Activated naive CD8-positive, alpha-beta T cell treated with anti-CD3 and anti-CD28 coated beads, Interleukin-2, amount 50 U/mL, for 16 hours (primary cell): Measurements from ENCODE around the gene TH.

Experiments
- DNase-seq: peaks from one replicate; pipeline ENCODE4 v3.0.0-alpha.2; 2020; ENCODE audit warnings: low read depth, low spot score

The TH gene

DNA sequence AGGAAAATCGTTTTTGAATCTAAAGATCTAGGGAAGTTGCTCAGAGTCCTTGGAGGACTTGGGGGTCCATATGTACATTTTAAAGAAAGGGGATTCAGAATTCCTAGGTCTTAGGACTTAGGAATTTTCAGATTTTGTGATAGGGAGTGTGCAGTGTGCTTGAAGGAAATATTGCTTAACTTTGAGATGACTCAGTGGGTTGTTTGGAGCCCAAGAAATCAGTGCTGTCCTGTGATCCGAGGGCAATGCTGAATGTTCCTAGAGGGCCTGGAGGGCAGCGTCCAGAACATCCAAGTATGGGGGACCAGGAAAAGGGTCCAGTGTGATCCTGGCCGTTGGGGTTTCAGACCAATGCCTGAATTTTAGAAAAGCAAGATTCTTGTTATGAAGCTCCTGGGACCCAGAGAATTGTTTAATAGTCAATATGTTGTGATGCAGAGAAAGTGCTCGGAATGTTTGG lies 29.3 kb downstream of the TH start:
- no peak for DNase-seq

DNA sequence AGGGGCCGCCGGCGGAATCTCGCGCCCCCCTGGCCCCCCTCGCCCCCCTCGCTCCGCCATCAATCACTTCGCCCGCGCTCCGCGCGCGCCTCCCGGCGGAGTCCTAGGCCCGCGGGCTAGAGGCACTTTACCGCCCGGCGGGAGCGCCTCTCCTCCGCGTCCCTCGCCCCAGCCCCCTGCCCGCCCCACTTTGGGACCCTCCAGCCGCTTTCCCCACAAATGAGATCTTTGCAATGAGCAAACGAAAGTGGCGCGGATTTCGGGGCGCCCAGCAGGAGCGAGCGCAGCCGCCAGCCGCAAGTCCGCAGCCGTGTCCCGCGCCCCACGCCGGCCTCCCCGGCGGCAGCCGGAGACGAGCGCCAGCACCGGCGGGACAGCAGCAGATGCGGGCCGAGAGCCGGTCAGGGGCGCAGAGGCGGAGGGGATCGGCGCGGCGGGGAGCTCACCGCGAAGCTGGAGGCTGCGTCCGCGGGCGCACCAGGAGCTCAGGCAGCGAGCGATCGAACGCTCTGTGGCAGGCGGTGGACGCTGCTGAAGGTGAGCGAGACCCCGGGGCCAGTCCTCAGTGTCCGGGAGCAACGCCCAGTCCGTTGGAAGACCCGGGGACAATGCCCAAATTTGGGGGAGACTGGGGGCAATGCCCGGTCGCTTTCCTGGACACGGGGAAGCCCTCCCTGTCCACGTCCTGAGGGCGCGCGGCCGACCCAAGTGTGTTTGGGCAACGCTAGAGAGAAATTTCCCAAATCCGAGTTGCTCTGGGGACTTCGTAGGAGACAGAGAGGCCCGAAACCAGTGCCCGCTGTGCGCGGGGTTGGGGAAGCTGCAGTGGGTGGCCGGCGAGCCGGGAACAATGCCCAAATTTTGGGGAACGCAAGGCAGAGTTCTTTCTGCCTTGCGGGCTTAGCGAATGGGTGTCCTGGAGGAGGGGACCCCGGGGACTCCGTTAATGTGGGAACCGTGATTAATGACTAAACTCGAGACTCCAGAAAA lies 30.9 kb downstream of the TH start:
- no peak for DNase-seq

DNA sequence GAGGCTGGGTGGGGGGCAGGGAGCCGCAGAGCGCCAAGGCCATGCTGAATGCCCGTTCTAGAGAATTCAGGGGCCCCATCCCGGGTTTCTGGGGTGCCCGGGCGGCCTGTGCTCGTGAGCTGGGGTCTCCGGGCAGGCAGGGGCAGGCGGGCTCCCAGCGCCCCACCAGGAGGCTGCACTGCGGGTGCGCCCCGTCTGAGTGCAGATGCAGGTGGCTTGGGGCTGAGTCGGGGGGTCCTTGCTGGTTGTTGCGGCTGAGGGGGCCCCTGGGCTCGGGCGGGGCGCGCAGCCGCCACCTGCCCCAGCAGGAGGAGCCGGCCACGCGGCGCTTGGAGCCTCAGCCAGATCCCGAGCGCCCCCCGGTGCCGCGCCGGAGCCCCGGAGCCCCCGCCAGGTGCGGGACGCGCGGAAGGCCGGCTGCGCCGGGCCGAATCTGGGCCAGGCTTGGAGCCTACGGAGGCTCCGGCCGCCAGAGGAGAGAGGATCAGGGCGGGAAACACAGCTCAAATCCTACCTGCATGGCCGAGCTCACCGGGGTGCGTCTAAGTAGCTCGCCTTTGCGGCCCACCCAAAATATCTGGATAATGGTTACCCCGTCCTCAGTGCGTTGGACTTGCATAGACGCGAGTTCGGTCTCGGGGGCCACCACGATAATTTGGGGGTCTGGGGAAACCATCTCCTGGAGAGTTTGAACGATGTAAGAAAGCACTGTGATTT lies 31.8 kb downstream of the TH start:
- no peak for DNase-seq

DNA sequence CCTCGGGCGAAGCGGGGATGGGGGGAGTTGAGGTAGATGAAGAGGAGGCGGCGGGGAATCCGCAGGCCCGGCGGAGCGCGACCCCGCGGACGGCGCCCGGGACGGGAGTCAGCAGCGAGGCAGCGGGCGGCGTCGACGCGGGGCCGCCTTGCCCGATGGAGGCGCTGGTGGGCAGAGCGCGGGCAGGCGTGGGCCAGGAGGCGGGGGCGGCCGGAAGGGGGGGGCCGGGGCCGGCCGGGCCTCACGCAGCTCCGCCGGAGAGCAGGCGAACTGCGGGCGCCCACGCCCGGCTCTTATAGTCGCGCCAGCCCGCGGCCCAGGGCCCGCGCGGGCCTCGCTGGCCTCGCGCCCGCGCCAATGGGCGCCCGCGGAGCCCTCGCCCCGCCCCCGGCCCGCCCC lies 32.5 kb downstream of the TH start, which contains the start of gene IGF2:
IGF2 (minus strand) TSS at position 267 of the 399 bp plus-strand sequence. CDS start 3,866 bp downstream, outside the sequence.
- no peak for DNase-seq

DNA sequence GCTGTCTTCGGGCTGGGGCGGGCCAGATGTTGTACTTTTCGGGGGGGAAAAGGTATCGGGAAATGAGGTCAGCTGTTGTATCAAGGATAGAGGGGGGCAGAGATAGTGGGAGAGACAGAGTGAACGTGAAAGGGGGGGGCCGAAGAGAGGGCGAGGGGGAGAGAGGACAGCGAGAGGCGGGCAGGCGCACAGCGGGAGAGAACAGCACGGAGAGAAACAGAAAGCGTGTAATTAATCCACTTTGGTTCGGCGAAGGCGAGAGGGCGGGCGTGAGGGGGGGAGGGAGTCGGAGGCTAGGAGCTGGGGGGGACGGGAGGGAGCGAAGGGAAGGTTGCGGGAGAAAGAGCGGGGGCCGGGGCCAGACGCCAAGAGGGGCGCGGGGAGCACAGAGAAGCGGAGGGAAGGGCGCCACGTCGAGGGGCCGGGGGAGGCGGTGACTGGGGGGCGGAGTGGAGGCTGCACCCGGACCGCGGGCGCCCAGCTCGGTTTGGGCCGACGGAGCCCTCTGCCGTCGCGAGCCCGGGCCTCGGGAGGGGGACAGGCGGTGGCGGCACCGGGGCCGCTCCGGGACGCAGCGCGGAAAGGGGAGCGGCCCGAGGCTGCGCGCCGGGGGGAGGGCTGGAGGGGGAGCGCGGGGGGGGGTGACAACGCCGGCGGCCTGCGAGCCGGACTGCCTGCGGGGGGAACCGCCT lies 33.0 kb downstream of the TH start:
- no peak for DNase-seq

DNA sequence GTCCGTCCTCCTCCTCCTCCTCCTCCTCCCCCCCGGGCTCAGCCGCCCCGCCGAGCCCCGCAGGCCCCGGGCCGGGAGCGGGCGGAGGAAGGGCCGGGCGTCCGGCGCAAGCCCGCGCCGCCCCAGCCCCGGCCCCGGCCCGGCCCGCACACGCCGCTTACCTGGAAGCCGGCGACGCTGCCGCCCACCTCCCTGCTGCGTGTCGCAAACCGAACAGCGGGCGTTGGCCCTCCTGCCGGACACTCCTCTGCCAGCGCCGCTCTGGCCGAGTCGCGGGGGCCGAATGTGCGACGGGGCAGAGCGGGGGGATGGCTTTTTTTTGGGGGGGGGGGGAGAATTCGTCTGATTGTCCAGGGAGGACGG lies 33.6 kb downstream of the TH start:
- DNase-seq, result no peak

DNA sequence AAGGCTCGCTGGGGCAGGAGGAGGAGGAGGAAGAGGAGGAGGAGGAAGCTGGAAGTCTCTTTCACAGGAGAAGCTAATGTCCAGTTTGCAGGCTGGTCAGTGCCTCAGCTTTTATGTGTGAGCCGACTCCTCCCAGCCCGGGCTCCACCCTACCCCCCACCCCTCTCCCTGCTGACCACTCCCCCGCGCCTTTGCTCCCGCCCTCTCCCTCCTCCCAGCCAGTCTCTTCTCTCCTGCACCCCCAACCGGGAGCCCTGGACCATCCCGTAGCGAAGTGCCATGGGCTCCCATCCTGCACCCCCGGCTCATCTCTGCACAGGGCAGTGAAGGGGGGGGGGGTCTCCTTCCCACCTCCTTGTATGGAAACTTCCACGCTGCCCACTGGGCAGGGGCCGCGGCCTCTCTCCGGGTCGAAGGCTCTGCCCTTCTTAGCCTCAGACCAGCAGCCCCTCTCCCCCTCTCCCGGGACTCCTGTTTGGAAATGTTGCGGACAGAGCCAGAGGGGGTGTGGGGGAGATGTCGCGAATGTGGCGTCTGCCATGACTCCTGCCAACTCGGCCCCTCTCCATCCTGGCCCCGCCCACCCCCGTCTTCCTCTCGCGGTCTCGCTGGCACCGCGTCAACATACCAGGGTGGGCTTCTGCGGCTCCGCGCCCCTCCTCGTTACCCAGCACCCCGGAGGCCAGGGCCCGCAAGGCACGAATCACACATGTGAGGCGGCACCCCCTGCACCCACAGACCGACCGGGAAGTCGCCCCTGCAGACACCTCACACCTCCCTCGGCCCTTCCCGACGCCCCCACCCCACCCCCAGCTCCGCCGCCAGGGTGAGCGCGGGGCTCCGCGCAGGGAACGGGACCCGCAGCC lies 34.2 kb downstream of the TH start:
- no peak for DNase-seq

DNA sequence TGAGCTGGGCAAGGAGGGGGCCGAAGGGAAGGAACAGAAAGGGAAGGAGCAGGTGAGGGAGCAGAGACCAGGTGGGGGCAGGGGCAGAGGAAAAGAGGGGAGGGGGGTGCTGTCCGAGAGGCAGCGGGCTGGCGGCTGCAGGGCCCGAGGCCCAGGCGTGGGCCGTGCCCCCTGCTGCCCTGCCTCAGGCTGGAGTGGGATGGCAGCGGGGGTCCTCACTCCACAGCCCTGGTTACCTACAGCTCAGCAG lies 34.7 kb downstream of the TH start:
- no peak for DNase-seq

DNA sequence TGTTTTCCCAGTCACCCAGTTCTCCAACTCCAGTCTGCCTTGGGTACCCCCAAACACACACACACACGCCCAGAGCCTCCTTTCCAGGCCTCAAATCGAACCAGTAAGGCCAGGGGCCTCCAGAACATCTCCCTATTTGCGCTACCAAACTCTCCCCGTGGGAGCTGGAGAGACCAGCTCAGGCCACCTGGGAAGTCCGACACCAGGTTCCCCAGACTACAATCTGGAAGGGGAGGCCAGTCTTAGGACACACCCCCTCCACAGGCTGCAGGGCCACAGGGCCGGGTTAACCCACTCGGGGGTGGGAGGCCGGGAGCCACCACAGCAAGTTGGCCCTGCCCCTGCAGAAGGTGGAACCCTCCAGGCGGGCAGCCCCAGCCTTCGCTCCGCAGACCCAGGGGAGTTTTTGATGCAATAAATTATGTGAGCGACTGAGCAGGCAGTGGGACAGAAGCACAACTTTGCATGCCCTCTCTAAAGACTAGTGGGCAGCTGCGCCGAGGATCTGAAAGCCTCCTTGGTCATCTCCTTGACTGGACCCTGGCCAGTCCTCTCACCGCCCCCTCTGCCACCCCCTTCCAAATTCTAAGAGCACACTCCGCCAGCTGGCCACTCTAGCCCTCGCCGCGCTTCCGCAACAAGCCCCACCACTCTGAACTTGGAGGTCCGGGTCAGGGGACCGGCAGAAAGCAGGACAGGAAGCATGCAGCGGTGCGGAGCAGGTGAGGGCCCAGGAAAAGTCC lies 35.2 kb downstream of the TH start:
- no peak for DNase-seq

DNA sequence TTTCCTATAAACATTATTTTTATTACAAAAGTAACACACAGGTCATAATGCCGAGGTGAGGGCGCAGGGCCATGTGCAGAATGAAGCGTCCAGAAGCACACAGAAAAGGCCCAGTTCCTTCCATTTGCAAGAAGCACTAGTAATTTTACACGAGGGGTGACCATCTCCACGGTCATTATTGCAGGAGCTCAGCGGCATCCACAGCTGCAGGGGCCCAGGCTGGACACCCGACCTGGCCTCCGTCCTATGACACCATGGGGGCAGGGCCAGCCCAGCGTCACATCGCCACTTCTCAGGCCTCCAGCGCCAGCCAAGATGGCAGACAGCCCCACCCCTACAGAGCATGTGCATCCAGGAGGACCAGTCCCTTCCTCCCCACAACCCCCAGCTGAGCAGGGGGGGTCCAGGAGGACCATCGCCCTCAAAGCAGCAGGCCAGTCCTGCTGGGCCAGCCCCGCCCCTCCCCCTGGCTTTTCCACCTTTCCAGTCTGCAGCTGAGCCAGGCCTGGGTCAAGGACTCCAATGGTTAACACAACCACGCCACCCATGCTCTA lies 35.9 kb downstream of the TH start:
- no peak for DNase-seq

DNA sequence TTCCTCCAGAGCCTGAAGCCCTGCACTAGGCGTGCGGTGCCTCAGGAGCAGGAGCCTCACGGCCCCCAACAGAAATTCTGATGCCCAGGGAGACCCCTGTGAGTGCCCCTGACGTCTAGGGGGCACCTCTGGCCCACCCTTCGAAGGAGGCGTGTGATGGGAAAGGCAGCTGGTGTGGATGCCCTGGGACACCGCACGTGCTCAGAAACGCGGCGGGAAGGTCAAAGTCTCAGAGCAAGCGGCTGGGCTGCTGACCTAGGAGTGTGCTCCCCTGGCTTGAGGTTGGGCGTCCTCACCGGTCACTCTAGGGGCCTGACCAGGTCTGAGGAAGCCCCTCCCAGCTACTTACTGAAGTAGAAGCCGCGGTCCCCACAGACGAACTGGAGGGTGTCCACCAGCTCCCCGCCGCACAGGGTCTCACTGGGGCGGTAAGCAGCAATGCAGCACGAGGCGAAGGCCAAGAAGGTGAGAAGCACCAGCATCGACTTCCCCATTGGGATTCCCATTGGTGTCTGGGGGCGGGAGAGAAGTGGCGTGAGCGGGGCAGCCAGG lies 36.5 kb downstream of the TH start:
- no peak for DNase-seq

DNA sequence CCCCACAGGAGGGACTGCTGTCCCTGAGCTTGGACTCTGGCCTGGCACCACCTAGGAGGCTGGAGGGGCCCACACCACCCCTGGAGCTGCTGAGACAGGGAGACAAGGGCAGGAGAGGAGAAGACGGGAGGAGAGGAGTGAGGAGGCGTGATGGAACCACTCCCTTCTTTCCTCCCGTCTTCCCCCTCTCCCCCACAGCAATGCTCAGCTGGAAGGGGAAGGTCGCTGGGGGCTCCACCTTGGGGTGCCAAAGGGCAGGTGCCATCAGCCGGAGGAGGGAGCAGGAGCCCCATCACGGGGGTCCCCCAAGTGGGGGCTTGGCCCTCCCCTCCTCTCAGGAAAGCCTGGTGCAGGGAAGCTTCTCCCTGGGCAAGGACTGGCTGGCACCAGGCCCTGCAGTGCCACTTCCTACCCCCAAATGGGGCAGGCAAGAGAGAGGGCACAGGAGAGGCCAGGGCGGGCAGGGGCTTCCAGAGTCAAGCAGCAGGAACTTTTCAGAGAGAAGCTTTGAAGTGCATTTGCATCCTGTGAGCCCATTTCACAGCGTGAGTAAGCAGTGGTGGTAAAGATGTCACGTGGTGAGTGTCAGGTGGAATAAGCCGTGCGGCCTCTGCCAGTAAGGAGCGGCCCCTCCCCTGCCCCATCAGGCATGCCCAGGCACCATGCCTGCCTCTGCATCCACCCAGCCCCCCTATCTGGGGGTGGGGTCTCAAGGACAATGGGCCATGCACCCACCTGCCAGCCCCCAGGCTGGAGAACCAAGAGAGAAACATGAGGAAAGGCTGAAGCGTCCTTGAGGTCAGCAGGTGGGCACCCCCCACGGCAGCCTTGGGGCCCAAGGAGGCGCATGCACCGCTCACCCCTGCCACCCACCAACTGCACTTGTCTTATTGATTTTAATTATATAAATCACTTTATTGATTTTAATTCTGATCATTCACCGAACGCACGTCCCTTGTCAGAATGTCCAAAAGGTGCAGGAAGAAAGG lies 37.3 kb downstream of the TH start:
- DNase-seq, result no peak

DNA sequence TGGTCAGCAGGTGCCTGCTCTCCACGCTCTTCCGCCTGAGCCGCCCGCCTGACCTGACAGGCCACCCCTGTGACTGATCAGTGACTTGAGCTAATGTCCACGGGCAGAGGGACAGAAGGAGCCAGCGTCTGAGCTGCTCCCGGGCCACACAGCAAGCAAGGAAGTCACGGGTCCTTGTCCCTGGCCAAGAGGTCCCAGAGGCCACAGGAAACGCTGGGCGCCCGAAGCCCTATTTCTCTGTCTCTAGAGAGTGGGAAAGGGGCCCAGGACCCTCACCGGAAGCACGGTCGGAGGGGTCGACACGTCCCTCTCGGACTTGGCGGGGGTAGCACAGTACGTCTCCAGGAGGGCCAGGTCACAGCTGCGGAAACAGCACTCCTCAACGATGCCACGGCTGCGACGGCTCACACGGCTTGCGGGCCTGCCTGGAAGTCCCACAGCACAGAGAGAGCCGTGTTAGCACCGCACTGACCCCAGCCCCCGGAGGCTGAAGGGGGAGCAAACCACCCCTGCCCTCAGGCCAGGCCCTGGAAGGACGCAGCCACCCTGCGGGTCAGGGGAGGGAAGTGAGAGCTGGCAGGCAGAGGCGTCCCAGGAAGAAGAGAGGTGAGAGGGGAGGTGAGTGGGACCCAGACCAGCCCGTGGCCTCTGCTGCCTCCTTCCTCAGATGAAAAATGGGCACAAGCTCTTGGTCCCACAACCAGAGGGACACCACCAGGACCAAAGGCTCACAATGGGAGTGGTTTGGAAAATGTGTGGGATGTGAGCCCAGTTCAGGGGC lies 38.2 kb downstream of the TH start:
- no peak for DNase-seq

DNA sequence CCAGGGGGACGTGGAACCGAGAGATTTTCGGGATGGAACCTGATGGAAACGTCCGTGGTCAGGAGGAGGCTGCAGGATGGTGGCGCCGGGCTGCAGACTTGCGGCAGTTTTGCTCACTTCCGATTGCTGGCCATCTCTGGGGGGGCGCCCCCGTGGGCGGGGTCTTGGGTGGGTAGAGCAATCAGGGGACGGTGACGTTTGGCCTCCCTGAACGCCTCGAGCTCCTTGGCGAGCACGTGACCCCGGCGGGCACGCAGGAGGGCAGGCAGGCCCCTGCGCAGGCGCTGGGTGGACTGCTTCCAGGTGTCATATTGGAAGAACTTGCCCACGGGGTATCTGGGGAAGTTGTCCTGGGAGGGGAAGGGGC lies 38.8 kb downstream of the TH start:
- no peak for DNase-seq

DNA sequence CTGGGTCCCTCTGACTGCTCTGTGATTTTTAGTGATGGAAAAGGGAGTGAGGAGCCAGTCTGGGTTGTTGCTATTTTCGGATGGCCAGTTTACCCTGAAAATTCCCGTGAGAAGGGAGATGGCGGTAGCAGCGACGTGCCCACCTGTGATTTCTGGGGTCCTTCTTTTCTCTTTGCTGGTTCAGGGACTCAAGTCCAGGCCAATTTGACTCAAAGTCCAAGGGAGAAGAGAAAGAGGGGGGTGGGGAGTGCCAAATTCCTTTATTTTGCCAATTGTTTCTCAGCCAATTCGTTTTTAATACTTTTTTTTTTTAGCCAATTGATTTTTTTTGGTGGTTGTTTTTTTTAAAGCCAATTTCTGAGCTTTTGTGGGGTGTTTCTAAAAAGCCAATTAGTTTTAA lies 39.4 kb downstream of the TH start:
- no peak for DNase-seq

DNA sequence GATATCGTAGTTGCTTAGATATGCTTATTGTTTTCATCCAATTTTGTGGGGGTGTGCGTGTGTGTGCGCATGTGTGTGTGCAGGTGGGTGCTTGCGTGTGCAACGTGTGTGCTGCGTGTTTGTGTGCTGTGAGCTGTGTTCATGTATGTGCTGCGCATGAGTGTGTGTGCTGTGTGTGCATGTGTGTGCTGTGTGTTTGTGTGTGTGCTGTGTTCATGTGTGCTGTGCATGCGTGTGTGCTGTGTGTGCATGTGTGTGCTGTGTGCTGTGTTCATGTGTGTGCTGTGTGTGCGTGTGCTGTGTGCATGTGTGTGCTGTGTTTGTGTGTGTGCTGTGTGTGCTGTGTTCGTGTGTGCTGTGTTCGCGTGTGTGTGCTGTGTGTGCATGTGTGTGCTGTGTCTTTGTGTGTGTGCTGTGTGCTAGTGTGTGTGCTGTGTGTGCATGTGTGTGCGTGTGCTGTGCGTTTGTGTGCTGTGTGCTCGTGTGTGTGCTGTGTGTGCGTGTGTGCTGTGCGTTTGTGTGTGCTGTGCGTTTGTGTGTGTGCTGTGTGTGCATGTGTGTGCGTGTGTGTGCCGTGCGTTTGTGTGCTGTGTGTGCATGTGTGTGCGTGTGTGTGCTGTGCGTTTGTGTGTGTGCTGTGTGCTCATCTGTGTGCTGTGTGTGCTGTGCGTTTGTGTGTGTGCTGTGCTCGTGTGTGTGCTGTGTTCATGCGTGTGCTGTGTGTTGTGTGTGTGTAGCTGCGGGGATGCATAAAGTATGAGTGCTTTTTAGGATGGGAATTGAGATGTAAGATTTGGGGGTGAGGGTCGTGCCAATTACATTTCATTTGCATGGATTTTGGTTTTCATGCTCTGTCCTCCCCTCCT lies 40.0 kb downstream of the TH start:
- DNase-seq, result no peak

DNA sequence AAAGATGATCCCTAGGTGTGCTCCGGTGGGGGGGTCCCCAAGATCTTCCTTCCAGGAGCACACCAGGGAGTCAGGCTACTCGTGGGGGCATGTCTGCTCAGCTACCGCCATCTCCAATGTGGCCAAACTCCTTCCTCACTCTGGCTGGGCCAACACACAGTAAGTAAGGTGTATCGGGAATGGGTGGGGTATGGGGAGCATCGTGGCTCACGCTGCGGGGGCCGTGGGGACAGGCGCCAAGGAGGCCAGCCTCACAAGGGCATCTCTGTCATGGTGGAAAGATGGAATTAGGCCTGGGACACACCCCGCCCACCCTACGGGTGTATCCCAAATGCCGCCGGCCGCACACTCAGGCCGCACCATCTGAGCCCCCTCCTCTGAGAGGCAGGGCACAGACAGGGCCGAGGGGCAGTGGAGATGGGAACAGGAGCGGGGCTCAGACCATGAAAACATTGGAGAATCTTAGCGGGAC lies 40.7 kb downstream of the TH start:
- no peak for DNase-seq
